GM21526 (cell line): ENCODE measurements around the gene DNMT3A.
A peak's percentile ranks its signal among the peaks of the same experiment; 100 is the strongest.

ENCODE experiments used
- ATAC-seq: cut with Tn5 transposase; IDR thresholded peaks from one replicate; pipeline ENCODE4 v1.9.1; 2021; ENCODE audit warnings: moderate library complexity; ENCODE audit not compliant: unreplicated experiment, low FRiP score

Gene DNMT3A

GRCh38 chr2:25341753-25342371 is at the start of gene DNMT3A:
Gene DNMT3A, minus strand, starts transcription at chr2:25341925. Its CDS starts 27,941 bp downstream, at chr2:25313984.
- peak; percentile 31 for ATAC-seq

- ATAC-seq = no peak
Measured at GRCh38 chr2:25389161-25389560, 47.4 kb upstream of the DNMT3A start.

- no peak for ATAC-seq
Measured at GRCh38 chr2:25388491-25388890, 46.8 kb upstream of the DNMT3A start.

GRCh38 chr2:25387876-25388449 is 46.2 kb upstream of the DNMT3A start:
- no peak for ATAC-seq

- no peak for ATAC-seq
Measured at GRCh38 chr2:25386971-25387875, 45.5 kb upstream of the DNMT3A start.

GRCh38 chr2:25385910-25386309 is 44.2 kb upstream of the DNMT3A start:
- no peak for ATAC-seq

GRCh38 chr2:25383806-25384205 is 42.1 kb upstream of the DNMT3A start:
- ATAC-seq = no peak

- no peak for ATAC-seq
Measured at GRCh38 chr2:25381502-25381901, 39.8 kb upstream of the DNMT3A start.

GRCh38 chr2:25380586-25381375 is 39.1 kb upstream of the DNMT3A start:
- no peak for ATAC-seq

GRCh38 chr2:25380023-25380422 is 38.3 kb upstream of the DNMT3A start:
- no peak for ATAC-seq

- ATAC-seq = no peak
Measured at GRCh38 chr2:25379535-25379934, 37.8 kb upstream of the DNMT3A start.

- ATAC-seq = no peak
Measured at GRCh38 chr2:25378731-25379490, 37.2 kb upstream of the DNMT3A start.

GRCh38 chr2:25377822-25378421 is 36.2 kb upstream of the DNMT3A start:
- no peak for ATAC-seq

GRCh38 chr2:25376750-25377621 is 35.3 kb upstream of the DNMT3A start:
- peak; percentile 86 for ATAC-seq

GRCh38 chr2:25375989-25376545 is 34.3 kb upstream of the DNMT3A start:
- no peak for ATAC-seq

- ATAC-seq = no peak
Measured at GRCh38 chr2:25375371-25375988, 33.8 kb upstream of the DNMT3A start.

GRCh38 chr2:25374827-25375226 is 33.1 kb upstream of the DNMT3A start:
- no peak for ATAC-seq

- no peak for ATAC-seq
Measured at GRCh38 chr2:25374411-25374810, 32.7 kb upstream of the DNMT3A start.
